ENCODE results near the gene NAALADL2.

DNA sequence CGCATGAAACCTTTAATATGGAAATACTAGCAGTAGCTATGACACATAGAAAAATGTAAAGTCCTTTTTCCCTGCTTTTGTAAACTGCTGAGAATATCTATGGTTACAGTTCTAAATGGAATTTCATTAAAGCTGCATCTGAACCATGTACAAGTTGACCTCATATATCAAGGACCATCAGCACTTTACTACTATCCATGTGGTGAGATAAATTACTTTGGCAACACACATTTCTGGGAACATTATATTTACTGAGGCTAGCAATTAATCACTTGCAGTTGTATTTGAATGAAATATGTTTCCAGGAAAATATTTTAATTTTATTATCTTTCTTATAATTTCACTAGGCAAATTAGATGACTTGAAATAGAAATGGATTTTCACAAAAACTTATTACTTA lies 545.5 kb downstream of the NAALADL2 start:
- TF ChIP-seq, protein P1, sequence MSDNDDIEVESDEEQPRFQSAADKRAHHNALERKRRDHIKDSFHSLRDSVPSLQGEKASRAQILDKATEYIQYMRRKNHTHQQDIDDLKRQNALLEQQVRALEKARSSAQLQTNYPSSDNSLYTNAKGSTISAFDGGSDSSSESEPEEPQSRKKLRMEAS (IDR thresholded peaks at IDR 0.05; ENCODE audit: insufficient read depth, insufficient read length): no peak
- no peak for TF ChIP-seq POLR2AphosphoS5 (IDR thresholded peaks at IDR 0.05; ENCODE audit: insufficient read depth, low read depth, low read length)
- TF ChIP-seq, protein P2, sequence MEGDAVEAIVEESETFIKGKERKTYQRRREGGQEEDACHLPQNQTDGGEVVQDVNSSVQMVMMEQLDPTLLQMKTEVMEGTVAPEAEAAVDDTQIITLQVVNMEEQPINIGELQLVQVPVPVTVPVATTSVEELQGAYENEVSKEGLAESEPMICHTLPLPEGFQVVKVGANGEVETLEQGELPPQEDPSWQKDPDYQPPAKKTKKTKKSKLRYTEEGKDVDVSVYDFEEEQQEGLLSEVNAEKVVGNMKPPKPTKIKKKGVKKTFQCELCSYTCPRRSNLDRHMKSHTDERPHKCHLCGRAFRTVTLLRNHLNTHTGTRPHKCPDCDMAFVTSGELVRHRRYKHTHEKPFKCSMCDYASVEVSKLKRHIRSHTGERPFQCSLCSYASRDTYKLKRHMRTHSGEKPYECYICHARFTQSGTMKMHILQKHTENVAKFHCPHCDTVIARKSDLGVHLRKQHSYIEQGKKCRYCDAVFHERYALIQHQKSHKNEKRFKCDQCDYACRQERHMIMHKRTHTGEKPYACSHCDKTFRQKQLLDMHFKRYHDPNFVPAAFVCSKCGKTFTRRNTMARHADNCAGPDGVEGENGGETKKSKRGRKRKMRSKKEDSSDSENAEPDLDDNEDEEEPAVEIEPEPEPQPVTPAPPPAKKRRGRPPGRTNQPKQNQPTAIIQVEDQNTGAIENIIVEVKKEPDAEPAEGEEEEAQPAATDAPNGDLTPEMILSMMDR (IDR thresholded peaks at IDR 0.05; ENCODE audit: extremely low read depth in 1 of 2, insufficient read depth in 1 of 2, low read depth in 1 of 2, low read length in 2 of 2): no peak
- no peak for TF ChIP-seq FOS (IDR thresholded peaks at IDR 0.05; ENCODE audit: borderline replicate concordance, insufficient read depth, low read length)
- no peak for TF ChIP-seq POLR2A (IDR thresholded peaks at IDR 0.05; ENCODE audit: low read depth, low read length)
- TF ChIP-seq MYC (IDR thresholded peaks at IDR 0.05; ENCODE audit: low read depth, low read length): no peak
- TF ChIP-seq JUN (IDR thresholded peaks at IDR 0.05; ENCODE audit: borderline replicate concordance, insufficient read depth, insufficient read length, low read depth): no peak
- TF ChIP-seq EZH2 (IDR thresholded peaks at IDR 0.05; ENCODE audit: borderline replicate concordance, low read depth, low read length, severe bottlenecking): no peak
- TF ChIP-seq GATA2 (IDR thresholded peaks at IDR 0.05; ENCODE audit: insufficient read depth, insufficient read length, low read depth, low read length): no peak

Measured in endothelial cell of umbilical vein (primary cell).